OCI-LY3 (cell line): ENCODE results near the gene HERPUD1.

Experiments
- H2AFZ ChIP-seq: fragments of 200-600, 300-600 bp; shearing (Covaris generic); 2 replicates; pipeline ENCODE4 v1.6.0; 2014; ENCODE audit warnings: antibody characterized with exemption, low read depth, low read length
- H3K27ac ChIP-seq: fragments of 200-600, 300-600 bp; sonication (generic); 2 replicates; pipeline ENCODE4 v1.5.1; 2014; ENCODE audit warnings: mild to moderate bottlenecking, low read length, moderate library complexity, mixed read lengths
- H3K27me3 ChIP-seq: fragments of 200-600, 300-600 bp; sonication (generic); 2 replicates; pipeline ENCODE4 v1.6.1; 2014; ENCODE audit warnings: low read depth, low read length, mixed read lengths
- H3K36me3 ChIP-seq: fragments of 200-600, 300-600 bp; sonication (generic); replicated peaks from 2 replicates; pipeline ENCODE3; 2014; ENCODE audit warnings: low read depth, low read length, mixed read lengths
- H3K4me1 ChIP-seq: fragments of 300-600, 200-600 bp; sonication (generic); 2 replicates; pipeline ENCODE4 v1.6.1; 2014; ENCODE audit warnings: low read length, mixed read lengths
- H3K4me2 ChIP-seq: fragments of 200-600, 300-600 bp; sonication (generic); 2 replicates; pipeline ENCODE4 v1.6.1; 2014; ENCODE audit warnings: low read length, mixed read lengths
- H3K4me3 ChIP-seq: fragments of 300-600, 200-600 bp; sonication (generic); 2 replicates; pipeline ENCODE4 v1.5.1; 2014; ENCODE audit warnings: antibody characterized with exemption, mild to moderate bottlenecking, low read length, moderate library complexity
- H3K79me2 ChIP-seq: fragments of 300-600, 200-600 bp; shearing (Covaris generic); 2 replicates; pipeline ENCODE4 v1.6.1; 2014; ENCODE audit warnings: mild to moderate bottlenecking, low read length, mixed read lengths
- H3K9ac ChIP-seq: fragments of 300-600, 200-600 bp; shearing (Covaris generic); 2 replicates; pipeline ENCODE4 v1.6.0; 2014; ENCODE audit warnings: mild to moderate bottlenecking, low read length, moderate library complexity
- H3K9me3 ChIP-seq: fragments of 200-600, 300-600 bp; shearing (Covaris generic); 2 replicates; pipeline ENCODE4 v1.6.1; 2014; ENCODE audit warnings: low read length, mixed read lengths; ENCODE audit not compliant: insufficient read depth
- H4K20me1 ChIP-seq: fragments of 200-600, 300-600 bp; sonication (generic); 2 replicates; pipeline ENCODE4 v1.6.1; 2016; ENCODE audit warnings: low read length, mixed read lengths; ENCODE audit not compliant: insufficient read depth
- EZH2phosphoT487 ChIP-seq: fragments of 200-600 bp; shearing (Covaris generic); IDR thresholded peaks from 2 replicates; pipeline ENCODE4 v1.6.1; 2018; ENCODE audit warnings: antibody characterized with exemption, mixed run types, low read depth
- TF ChIP-seq, protein P1 (sequence below): fragments of 200-600, 300-600 bp; sonication (generic); IDR thresholded peaks from 2 replicates; pipeline ENCODE4 v1.5.1; 2014; ENCODE audit warnings: antibody characterized with exemption, low read length, low read depth

Gene HERPUD1

GRCh38 chr16:56993204-56993603 is 61.3 kb downstream of the HERPUD1 start:
- H3K36me3 ChIP-seq = peaks cover 28% of the 10 kb centered on the region
- H4K20me1 ChIP-seq = no peaks in the 10 kb centered on the region
- H3K9ac ChIP-seq = no peak overlapping the region
- no peak overlapping the region for H3K4me3 ChIP-seq
- TF ChIP-seq EZH2phosphoT487 = no peak
- TF ChIP-seq, protein P1, sequence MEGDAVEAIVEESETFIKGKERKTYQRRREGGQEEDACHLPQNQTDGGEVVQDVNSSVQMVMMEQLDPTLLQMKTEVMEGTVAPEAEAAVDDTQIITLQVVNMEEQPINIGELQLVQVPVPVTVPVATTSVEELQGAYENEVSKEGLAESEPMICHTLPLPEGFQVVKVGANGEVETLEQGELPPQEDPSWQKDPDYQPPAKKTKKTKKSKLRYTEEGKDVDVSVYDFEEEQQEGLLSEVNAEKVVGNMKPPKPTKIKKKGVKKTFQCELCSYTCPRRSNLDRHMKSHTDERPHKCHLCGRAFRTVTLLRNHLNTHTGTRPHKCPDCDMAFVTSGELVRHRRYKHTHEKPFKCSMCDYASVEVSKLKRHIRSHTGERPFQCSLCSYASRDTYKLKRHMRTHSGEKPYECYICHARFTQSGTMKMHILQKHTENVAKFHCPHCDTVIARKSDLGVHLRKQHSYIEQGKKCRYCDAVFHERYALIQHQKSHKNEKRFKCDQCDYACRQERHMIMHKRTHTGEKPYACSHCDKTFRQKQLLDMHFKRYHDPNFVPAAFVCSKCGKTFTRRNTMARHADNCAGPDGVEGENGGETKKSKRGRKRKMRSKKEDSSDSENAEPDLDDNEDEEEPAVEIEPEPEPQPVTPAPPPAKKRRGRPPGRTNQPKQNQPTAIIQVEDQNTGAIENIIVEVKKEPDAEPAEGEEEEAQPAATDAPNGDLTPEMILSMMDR = no peak
- H3K9me3 ChIP-seq = no peaks in the 10 kb centered on the region
- no peak overlapping the region for H3K27ac ChIP-seq
- H3K27me3 ChIP-seq = no peaks in the 10 kb centered on the region
- no peak overlapping the region for H2AFZ ChIP-seq
- H3K4me1 ChIP-seq = peaks cover 22% of the 10 kb centered on the region
- H3K4me2 ChIP-seq = no peak overlapping the region
- peaks cover 76% of the 10 kb centered on the region for H3K79me2 ChIP-seq

- H2AFZ ChIP-seq = no peak overlapping the region
- H3K4me2 ChIP-seq = no peak overlapping the region
- H3K36me3 ChIP-seq = peaks cover 28% of the 10 kb centered on the region
- H3K27ac ChIP-seq = no peak overlapping the region
- no peak overlapping the region for H3K9ac ChIP-seq
- peaks cover 71% of the 10 kb centered on the region for H3K79me2 ChIP-seq
- no peaks in the 10 kb centered on the region for H3K9me3 ChIP-seq
- H4K20me1 ChIP-seq = no peaks in the 10 kb centered on the region
- no peak overlapping the region for H3K4me3 ChIP-seq
- H3K27me3 ChIP-seq = no peaks in the 10 kb centered on the region
- peaks cover 16% of the 10 kb centered on the region for H3K4me1 ChIP-seq
- TF ChIP-seq, protein P1 = no peak
- TF ChIP-seq EZH2phosphoT487 = no peak
Measured at GRCh38 chr16:56994311-56994710, 62.4 kb downstream of the HERPUD1 start.
